HepG2 (cell line): ENCODE data around the gene AHNAK. TPM values are rescaled to one million over a fixed set of nuclear protein-coding genes. Genes with fewer than 3 reads are reported as not detected.
A peak's percentile ranks its signal among the peaks of the same experiment; 100 is the strongest.

ENCODE experiments used
- AGO2 ChIP-seq: fragments of 200-400 bp; formaldehyde crosslinking; optimal IDR thresholded peaks from 2 replicates; pipeline ENCODE3; 2017; ENCODE audit warnings: mild to moderate bottlenecking, low read depth, low read length, moderate library complexity
- GLMP ChIP-seq: sonication (generic); formaldehyde crosslinking; IDR thresholded peaks from 2 replicates; pipeline ENCODE4 v1.9.0; 2021; ENCODE audit warnings: missing genetic modification reagents, mild to moderate bottlenecking, borderline replicate concordance
- MAZ ChIP-seq, 2 experiments: sonication (generic) in 1 of 2; formaldehyde crosslinking in 1 of 2; IDR thresholded peaks; 2 replicates each; pipeline versions ENCODE4 v1.5.0 to v1.6.1; 2012 to 2020; ENCODE audit warnings: low read depth in 2 of 2, mild to moderate bottlenecking in 2 of 2, borderline replicate concordance in 1 of 2, improper control_type of control experiment in 1 of 2, low read length in 1 of 2, missing genetic modification reagents in 1 of 2, moderate library complexity in 1 of 2
- NBN ChIP-seq: fragments of 450-650 bp; conservative IDR thresholded peaks from 2 replicates; pipeline ENCODE4 v1.6.1; 2017
- NFIB ChIP-seq: sonication (generic); formaldehyde crosslinking; IDR thresholded peaks from 2 replicates; pipeline ENCODE4 v1.9.0; 2021; ENCODE audit warnings: missing genetic modification reagents, mild to moderate bottlenecking, borderline replicate concordance
- SOX6 ChIP-seq, 2 experiments: fragments of 450-650 bp in 1 of 2; sonication (generic) in 1 of 2; formaldehyde crosslinking in 1 of 2; IDR thresholded peaks; 2 replicates each; pipeline versions ENCODE4 v1.4.0 to v1.6.1; 2017 to 2020; ENCODE audit warnings: antibody characterized with exemption in 1 of 2, mild to moderate bottlenecking in 1 of 2, missing genetic modification reagents in 1 of 2
- STAT6 ChIP-seq: sonication (generic); formaldehyde crosslinking; IDR thresholded peaks from 2 replicates; pipeline ENCODE4 v1.4.0; 2020; ENCODE audit warnings: missing genetic modification reagents, mild to moderate bottlenecking, borderline replicate concordance
- ZNF276 ChIP-seq: sonication (generic); formaldehyde crosslinking; IDR thresholded peaks from 2 replicates; pipeline ENCODE4 v1.4.0; 2020; ENCODE audit warnings: mild to moderate bottlenecking, low read depth, missing genetic modification reagents
- ZNF75D ChIP-seq: sonication (generic); formaldehyde crosslinking; IDR thresholded peaks from 2 replicates; pipeline ENCODE4 v1.8.1; 2023; ENCODE audit warnings: missing genetic modification reagents, mild to moderate bottlenecking, borderline replicate concordance
- polyA plus RNA-seq, 8 experiments: library from polyadenylated mRNA; depleted of rRNA in 3 of 8; stranded (reverse) in 7 of 8; unstranded in 1 of 8; fragments of >200 nt; fragmentation: Illumina TruSeq in 4 of 8; extraction: Trizol in 4 of 8; gene quantifications; 2 replicates each; pipeline versions ENCODE4 v1.2.1 to v1.2.3, GENCODE V29; 2011 to 2016; ENCODE audit warnings: low read depth in 4 of 8, missing spikeins in 1 of 8, mixed read lengths in 1 of 8; ENCODE audit not compliant: insufficient read depth in 1 of 8
- total RNA-seq, 5 experiments: library from RNA; depleted of rRNA; stranded (reverse); fragments of >200 nt; fragmentation: Illumina TruSeq; extraction: Trizol; gene quantifications; 2 replicates each; pipeline ENCODE4 v1.2.3, GENCODE V29; 2016; ENCODE audit warnings: low read depth in 1 of 5
- TF ChIP-seq, protein P1 (sequence below): IDR thresholded peaks from 2 replicates; pipeline ENCODE4 v1.6.1; 2018; ENCODE audit warnings: missing genetic modification reagents, mild to moderate bottlenecking, missing compliant biosample characterization
- TF ChIP-seq, protein P2 (sequence below): sonication (generic); IDR thresholded peaks from 2 replicates; pipeline ENCODE4 v1.6.1; 2016; ENCODE audit warnings: low read depth, borderline replicate concordance
- TF ChIP-seq, protein P3 (sequence below): sonication (generic); formaldehyde crosslinking; IDR thresholded peaks from 2 replicates; pipeline ENCODE4 v1.4.0; 2020; ENCODE audit warnings: missing genetic modification reagents, borderline replicate concordance
- TF ChIP-seq, protein P4 (sequence below): sonication (generic); formaldehyde crosslinking; IDR thresholded peaks from 2 replicates; pipeline ENCODE4 v1.4.0; 2020; ENCODE audit warnings: mild to moderate bottlenecking, missing genetic modification reagents

AHNAK gene
- total and polyA plus RNA-seq, 2 of the 13 experiments (the other 11 are each of a cell fraction or from before 2014, with no cell fraction given), result 23.4 to 25.0 TPM

GRCh38 chr11:62560566-62561103 lies 14.0 kb upstream of the AHNAK start (continued):
- TF ChIP-seq, protein P1, sequence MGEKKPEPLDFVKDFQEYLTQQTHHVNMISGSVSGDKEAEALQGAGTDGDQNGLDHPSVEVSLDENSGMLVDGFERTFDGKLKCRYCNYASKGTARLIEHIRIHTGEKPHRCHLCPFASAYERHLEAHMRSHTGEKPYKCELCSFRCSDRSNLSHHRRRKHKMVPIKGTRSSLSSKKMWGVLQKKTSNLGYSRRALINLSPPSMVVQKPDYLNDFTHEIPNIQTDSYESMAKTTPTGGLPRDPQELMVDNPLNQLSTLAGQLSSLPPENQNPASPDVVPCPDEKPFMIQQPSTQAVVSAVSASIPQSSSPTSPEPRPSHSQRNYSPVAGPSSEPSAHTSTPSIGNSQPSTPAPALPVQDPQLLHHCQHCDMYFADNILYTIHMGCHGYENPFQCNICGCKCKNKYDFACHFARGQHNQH (CRISPR knock-in tag), result 0 out of 2 replicates have a peak, but pooled peaks have one; percentile 43
- TF ChIP-seq, protein P2, sequence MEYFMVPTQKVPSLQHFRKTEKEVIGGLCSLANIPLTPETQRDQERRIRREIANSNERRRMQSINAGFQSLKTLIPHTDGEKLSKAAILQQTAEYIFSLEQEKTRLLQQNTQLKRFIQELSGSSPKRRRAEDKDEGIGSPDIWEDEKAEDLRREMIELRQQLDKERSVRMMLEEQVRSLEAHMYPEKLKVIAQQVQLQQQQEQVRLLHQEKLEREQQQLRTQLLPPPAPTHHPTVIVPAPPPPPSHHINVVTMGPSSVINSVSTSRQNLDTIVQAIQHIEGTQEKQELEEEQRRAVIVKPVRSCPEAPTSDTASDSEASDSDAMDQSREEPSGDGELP, result no peak; the same call in 1 of the 2 replicates
- TF ChIP-seq SOX6 (IDR thresholded peaks at IDR 0.05) (no peak), SOX6 (CRISPR knock-in tag; IDR thresholded peaks at IDR 0.05) (peak; percentile 55; the same call in 1 of the 2 replicates), ZNF276 (CRISPR knock-in tag) (no peak), NFIB (CRISPR knock-in tag) (no peak), GLMP (no peak), NBN (no peak), STAT6 (no peak), MAZ (IDR thresholded peaks at IDR 0.05; ENCODE audit: borderline replicate concordance, low read depth, low read length) (no peak), MAZ (CRISPR knock-in tag; IDR thresholded peaks at IDR 0.05; ENCODE audit: low read depth) (0 out of 2 replicates have a peak, but pooled peaks have one; percentile 25), AGO2 (no peak), ZNF75D (CRISPR knock-in tag) (no peak)
- TF ChIP-seq, protein P3, sequence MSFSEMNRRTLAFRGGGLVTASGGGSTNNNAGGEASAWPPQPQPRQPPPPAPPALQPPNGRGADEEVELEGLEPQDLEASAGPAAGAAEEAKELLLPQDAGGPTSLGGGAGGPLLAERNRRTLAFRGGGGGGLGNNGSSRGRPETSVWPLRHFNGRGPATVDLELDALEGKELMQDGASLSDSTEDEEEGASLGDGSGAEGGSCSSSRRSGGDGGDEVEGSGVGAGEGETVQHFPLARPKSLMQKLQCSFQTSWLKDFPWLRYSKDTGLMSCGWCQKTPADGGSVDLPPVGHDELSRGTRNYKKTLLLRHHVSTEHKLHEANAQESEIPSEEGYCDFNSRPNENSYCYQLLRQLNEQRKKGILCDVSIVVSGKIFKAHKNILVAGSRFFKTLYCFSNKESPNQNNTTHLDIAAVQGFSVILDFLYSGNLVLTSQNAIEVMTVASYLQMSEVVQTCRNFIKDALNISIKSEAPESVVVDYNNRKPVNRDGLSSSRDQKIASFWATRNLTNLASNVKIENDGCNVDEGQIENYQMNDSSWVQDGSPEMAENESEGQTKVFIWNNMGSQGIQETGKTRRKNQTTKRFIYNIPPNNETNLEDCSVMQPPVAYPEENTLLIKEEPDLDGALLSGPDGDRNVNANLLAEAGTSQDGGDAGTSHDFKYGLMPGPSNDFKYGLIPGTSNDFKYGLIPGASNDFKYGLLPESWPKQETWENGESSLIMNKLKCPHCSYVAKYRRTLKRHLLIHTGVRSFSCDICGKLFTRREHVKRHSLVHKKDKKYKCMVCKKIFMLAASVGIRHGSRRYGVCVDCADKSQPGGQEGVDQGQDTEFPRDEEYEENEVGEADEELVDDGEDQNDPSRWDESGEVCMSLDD, result no peak
- TF ChIP-seq, protein P4, sequence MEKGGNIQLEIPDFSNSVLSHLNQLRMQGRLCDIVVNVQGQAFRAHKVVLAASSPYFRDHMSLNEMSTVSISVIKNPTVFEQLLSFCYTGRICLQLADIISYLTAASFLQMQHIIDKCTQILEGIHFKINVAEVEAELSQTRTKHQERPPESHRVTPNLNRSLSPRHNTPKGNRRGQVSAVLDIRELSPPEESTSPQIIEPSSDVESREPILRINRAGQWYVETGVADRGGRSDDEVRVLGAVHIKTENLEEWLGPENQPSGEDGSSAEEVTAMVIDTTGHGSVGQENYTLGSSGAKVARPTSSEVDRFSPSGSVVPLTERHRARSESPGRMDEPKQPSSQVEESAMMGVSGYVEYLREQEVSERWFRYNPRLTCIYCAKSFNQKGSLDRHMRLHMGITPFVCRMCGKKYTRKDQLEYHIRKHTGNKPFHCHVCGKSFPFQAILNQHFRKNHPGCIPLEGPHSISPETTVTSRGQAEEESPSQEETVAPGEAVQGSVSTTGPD (CRISPR knock-in tag), result no peak
